ENCODE measurements around the gene SIVA1. TPM values are rescaled to one million over a fixed set of nuclear protein-coding genes. Genes with fewer than 3 reads are reported as not detected.

SIVA1 gene
- total and polyA plus RNA-seq, 2 of the 4 experiments (the other 2 are of a cell fraction), result 166 to 184 TPM

GRCh38 chr14:104788873-104789663 is 36.1 kb downstream of the SIVA1 start:
- H2BK15ac ChIP-seq (ENCODE audit: low read depth, low read length), result no peak overlapping the region
- no peak overlapping the region for H3K27ac ChIP-seq (ENCODE audit: insufficient read depth, low read length)
- no peak for TF ChIP-seq MAZ (IDR thresholded peaks at IDR 0.05; ENCODE audit: borderline replicate concordance, low read depth, low read length)
- no peak for TF ChIP-seq MXI1 (IDR thresholded peaks at IDR 0.05; ENCODE audit: borderline replicate concordance, low read depth, low read length)
- TF ChIP-seq CHD1 (IDR thresholded peaks at IDR 0.05; ENCODE audit: low read depth, low read length), result no peak
- TF ChIP-seq FOS (IDR thresholded peaks at IDR 0.05; ENCODE audit: low read depth, low read length), result no peak
- TF ChIP-seq, protein P1, sequence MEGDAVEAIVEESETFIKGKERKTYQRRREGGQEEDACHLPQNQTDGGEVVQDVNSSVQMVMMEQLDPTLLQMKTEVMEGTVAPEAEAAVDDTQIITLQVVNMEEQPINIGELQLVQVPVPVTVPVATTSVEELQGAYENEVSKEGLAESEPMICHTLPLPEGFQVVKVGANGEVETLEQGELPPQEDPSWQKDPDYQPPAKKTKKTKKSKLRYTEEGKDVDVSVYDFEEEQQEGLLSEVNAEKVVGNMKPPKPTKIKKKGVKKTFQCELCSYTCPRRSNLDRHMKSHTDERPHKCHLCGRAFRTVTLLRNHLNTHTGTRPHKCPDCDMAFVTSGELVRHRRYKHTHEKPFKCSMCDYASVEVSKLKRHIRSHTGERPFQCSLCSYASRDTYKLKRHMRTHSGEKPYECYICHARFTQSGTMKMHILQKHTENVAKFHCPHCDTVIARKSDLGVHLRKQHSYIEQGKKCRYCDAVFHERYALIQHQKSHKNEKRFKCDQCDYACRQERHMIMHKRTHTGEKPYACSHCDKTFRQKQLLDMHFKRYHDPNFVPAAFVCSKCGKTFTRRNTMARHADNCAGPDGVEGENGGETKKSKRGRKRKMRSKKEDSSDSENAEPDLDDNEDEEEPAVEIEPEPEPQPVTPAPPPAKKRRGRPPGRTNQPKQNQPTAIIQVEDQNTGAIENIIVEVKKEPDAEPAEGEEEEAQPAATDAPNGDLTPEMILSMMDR (conservative IDR thresholded peaks at IDR 0.05; ENCODE audit: low read depth, low read length), result no peak
- TF ChIP-seq RAD21 (IDR thresholded peaks at IDR 0.05; ENCODE audit: low read length), result no peak
- TF ChIP-seq, protein P2, sequence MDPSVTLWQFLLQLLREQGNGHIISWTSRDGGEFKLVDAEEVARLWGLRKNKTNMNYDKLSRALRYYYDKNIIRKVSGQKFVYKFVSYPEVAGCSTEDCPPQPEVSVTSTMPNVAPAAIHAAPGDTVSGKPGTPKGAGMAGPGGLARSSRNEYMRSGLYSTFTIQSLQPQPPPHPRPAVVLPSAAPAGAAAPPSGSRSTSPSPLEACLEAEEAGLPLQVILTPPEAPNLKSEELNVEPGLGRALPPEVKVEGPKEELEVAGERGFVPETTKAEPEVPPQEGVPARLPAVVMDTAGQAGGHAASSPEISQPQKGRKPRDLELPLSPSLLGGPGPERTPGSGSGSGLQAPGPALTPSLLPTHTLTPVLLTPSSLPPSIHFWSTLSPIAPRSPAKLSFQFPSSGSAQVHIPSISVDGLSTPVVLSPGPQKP (IDR thresholded peaks at IDR 0.05; ENCODE audit: borderline replicate concordance, low read depth, low read length), result no peak
- TF ChIP-seq USF2 (IDR thresholded peaks at IDR 0.05; ENCODE audit: low read depth, low read length), result no peak
- no peak for TF ChIP-seq MAFK (IDR thresholded peaks at IDR 0.05; ENCODE audit: low read depth, low read length)
- no peak for TF ChIP-seq CEBPB (IDR thresholded peaks at IDR 0.05; ENCODE audit: low read depth, low read length)
- POLR2A ChIA-PET (ENCODE audit: unreplicated experiment), result no interaction called here
- BruUV-seq (replicated peaks), result no TSS peak
- no peak overlapping the region for H4K8ac ChIP-seq (ENCODE audit: low read depth in 2 of 2, low read length in 2 of 2)
- H3K4ac ChIP-seq (ENCODE audit: low read depth, low read length), result no peak overlapping the region
- no peak overlapping the region for H2BK20ac ChIP-seq (ENCODE audit: low read depth, low read length)
- H3K4me2 ChIP-seq (ENCODE audit: low read depth, low read length), result no peak overlapping the region
- WGBS, 2 experiments (ENCODE audit: extremely low coverage in 2 of 2, insufficient read length in 1 of 2), result 94% methylated on average over 19 of the region's 39 CpGs; no CpG with 5 or more reads in 1 of the 2 experiments
- peaks cover 9 to 66% of the 10 kb centered on the region in 2 experiments; a peak in 3 of 4 replicates for H3K79me1 ChIP-seq (ENCODE audit: low read depth in 1 of 2, low read length in 2 of 2)
- in situ Hi-C loops (cut with MboI; ENCODE audit: low sequenced_read_pairs), result no loop called here
- H2AFZ ChIP-seq (replicated peaks; ENCODE audit: low read length, poor library complexity), result no peak overlapping the region
- H4K20me1 ChIP-seq (ENCODE audit: insufficient read depth, low read length), result peaks cover 97% of the 10 kb centered on the region
- ATAC-seq (ENCODE audit: low read depth) (no peak), DNase-seq (no peak)
- H3K14ac ChIP-seq (replicated peaks; ENCODE audit: low read depth, low read length), result no peak overlapping the region
- H3K23ac ChIP-seq (ENCODE audit: low read depth, low read length), result no peak overlapping the region
- peaks cover 47% of the 10 kb centered on the region for H3K36me3 ChIP-seq (ENCODE audit: control insufficient read depth, insufficient read depth, low read length)
- CTCF ChIA-PET, result no interaction called here
- no peaks in the 10 kb centered on the region for H3K9me3 ChIP-seq (ENCODE audit: control insufficient read depth, insufficient read depth, low read length)
- H3K9me1 ChIP-seq (ENCODE audit: insufficient read depth, low read length), result peaks cover 6% of the 10 kb centered on the region; the same call in 1 of the 2 replicates
- no peak overlapping the region for H2AK9ac ChIP-seq (replicated peaks; ENCODE audit: low read depth, low read length, poor library complexity)
- no peak overlapping the region for H3K18ac ChIP-seq (ENCODE audit: low read depth, low read length)
- no peak overlapping the region for H3K56ac ChIP-seq (ENCODE audit: extremely low read depth, insufficient read depth, low read length)
- no peak overlapping the region for H4K5ac ChIP-seq (ENCODE audit: low read depth, low read length)
- H2AK5ac ChIP-seq (ENCODE audit: low read depth, low read length), result no peak overlapping the region
- no peaks in the 10 kb centered on the region for H3K27me3 ChIP-seq (ENCODE audit: control insufficient read depth, insufficient read depth, low read length)
- intact Hi-C loops (cut with micrococcal nuclease), result no loop called here
- dilution Hi-C loops (cut with HindIII; ENCODE audit: low sequenced_read_pairs, unreplicated experiment), result no loop called here
- no peak overlapping the region for H2BK120ac ChIP-seq (ENCODE audit: low read depth, low read length)
- no peak overlapping the region for H3K9ac ChIP-seq (ENCODE audit: low read depth, low read length)
- H2BK5ac ChIP-seq (ENCODE audit: low read depth, low read length, poor library complexity, severe bottlenecking), result no peak overlapping the region
- H4K91ac ChIP-seq (ENCODE audit: insufficient read depth, low read depth, low read length), result no peak overlapping the region
- H3K4me3 ChIP-seq (ENCODE audit: insufficient read depth, low read depth, low read length), result no peak overlapping the region
- peaks cover 13% of the 10 kb centered on the region for H3K4me1 ChIP-seq (ENCODE audit: control insufficient read depth, insufficient read depth, low read length)
